GM19372 (cell line): ENCODE data around the gene PPM1H.
"Not testable (repeated sequence)": the region's sequence is repeated elsewhere in the genome, so short reads cannot be mapped to it uniquely, and the experiment has no call there.

Experiments
- ATAC-seq: cut with Tn5 transposase; IDR thresholded peaks from one replicate; pipeline ENCODE4 v1.9.1; 2021; ENCODE audit warnings: mild to moderate bottlenecking, low read depth, moderate library complexity; ENCODE audit not compliant: unreplicated experiment

The PPM1H gene

GRCh38 chr12:62844915-62845314 is 90.0 kb downstream of the PPM1H start:
- no peak for ATAC-seq

GRCh38 chr12:62843716-62844115 is 91.2 kb downstream of the PPM1H start:
- ATAC-seq = no peak

GRCh38 chr12:62841846-62842245 is 93.1 kb downstream of the PPM1H start:
- no peak for ATAC-seq

- ATAC-seq = no peak
Observed at GRCh38 chr12:62840806-62841205, 94.1 kb downstream of the PPM1H start.

GRCh38 chr12:62839869-62840660 is 94.9 kb downstream of the PPM1H start:
- ATAC-seq = no peak

- no peak for ATAC-seq
Observed at GRCh38 chr12:62834971-62835547, 99.9 kb downstream of the PPM1H start.

GRCh38 chr12:62834406-62834805 is 100.5 kb downstream of the PPM1H start:
- ATAC-seq = no peak

- ATAC-seq = no peak
Observed at GRCh38 chr12:62833634-62834033, 101.3 kb downstream of the PPM1H start.

- no peak for ATAC-seq
Observed at GRCh38 chr12:62832558-62832957, 102.4 kb downstream of the PPM1H start.

GRCh38 chr12:62832027-62832426 is 102.9 kb downstream of the PPM1H start:
- ATAC-seq = no peak

- ATAC-seq = no peak
Observed at GRCh38 chr12:62827855-62828254, 107.1 kb downstream of the PPM1H start.

- no peak for ATAC-seq
Observed at GRCh38 chr12:62827042-62827441, 107.9 kb downstream of the PPM1H start.

GRCh38 chr12:62817556-62818271 is 117.2 kb downstream of the PPM1H start:
- ATAC-seq = no peak

- no peak for ATAC-seq
Observed at GRCh38 chr12:62814243-62814642, 120.7 kb downstream of the PPM1H start.

GRCh38 chr12:62813031-62813829 is 121.7 kb downstream of the PPM1H start:
- no peak for ATAC-seq

- ATAC-seq = not testable (repeated sequence)
Observed at GRCh38 chr12:62811481-62811880, 123.5 kb downstream of the PPM1H start.

- ATAC-seq = peak; percentile 59
Observed at GRCh38 chr12:62808166-62808879, 126.6 kb downstream of the PPM1H start.

- ATAC-seq = no peak
Observed at GRCh38 chr12:62806893-62807292, 128.1 kb downstream of the PPM1H start.

GRCh38 chr12:62806244-62806836 is 128.6 kb downstream of the PPM1H start:
- no peak for ATAC-seq

GRCh38 chr12:62805517-62805916 is 129.4 kb downstream of the PPM1H start:
- ATAC-seq = no peak
